ES-I3 (cell line): Measurements from ENCODE around the gene HTT.

ENCODE experiments used
- H3K36me3 ChIP-seq: 2 replicates; pipeline ENCODE4 v1.6.1; 2013; ENCODE audit warnings: mild to moderate bottlenecking, low read length, control low read depth, moderate library complexity; ENCODE audit not compliant: insufficient read depth
- H3K4me1 ChIP-seq: 2 replicates; pipeline ENCODE4 v1.6.1; 2013; ENCODE audit warnings: mild to moderate bottlenecking, control low read depth, low read length; ENCODE audit not compliant: insufficient read depth
- H3K9ac ChIP-seq: 2 replicates; pipeline ENCODE4 v1.6.1; 2013; ENCODE audit warnings: low read depth, mild to moderate bottlenecking, low read length, moderate library complexity
- H3K9me3 ChIP-seq: 2 replicates; pipeline ENCODE4 v1.6.1; 2013; ENCODE audit warnings: mild to moderate bottlenecking, low read length, moderate library complexity; ENCODE audit not compliant: control insufficient read depth, insufficient read depth

Gene HTT

GRCh38 chr4:3284734-3285557 lies 210.5 kb downstream of the HTT start:
- no peaks in the 10 kb centered on the region; the same call in 1 of the 2 replicates for H3K4me1 ChIP-seq
- H3K9ac ChIP-seq = no peak overlapping the region
- no peaks in the 10 kb centered on the region; the same call in 1 of the 2 replicates for H3K9me3 ChIP-seq
- H3K36me3 ChIP-seq = no peaks in the 10 kb centered on the region

DNA sequence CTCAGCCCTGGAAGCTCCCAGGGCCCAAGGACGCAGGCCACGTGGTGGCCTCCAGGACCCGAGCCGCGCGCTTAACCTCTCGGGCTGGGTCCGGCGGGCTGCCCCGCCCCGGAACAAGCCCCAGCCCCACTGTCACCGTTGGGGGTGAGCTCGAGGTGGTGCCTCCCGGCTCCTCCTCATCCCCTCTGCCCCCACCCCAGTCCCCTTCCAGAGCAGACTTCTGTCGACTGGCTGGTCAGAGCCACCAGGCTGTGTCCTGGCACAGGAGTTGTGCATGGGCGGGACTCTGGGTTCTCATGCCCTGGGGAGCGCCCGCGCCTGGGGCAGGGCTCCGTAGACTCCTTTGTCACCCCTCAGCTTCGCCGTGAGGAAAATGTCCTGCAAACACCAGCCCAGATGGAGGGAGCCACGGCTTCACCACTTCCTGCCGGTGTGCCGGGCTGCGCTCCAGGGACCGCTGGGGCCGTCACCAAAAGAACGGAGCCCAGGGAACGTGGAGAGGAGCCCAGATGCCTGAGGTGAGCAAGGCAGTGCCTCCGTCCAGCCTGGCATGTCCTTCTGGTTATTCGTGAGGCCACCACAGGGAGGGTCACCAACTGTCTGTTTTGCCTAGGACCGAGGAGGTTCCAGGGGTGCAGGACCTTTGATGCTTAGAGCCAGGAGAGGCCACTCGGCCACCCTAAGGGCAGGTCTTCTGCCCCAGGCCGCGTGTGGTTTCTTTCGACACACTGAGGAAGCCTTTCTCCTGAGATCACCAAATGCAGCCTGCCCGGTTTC lies 211.3 kb downstream of the HTT start:
- Histone ChIP-seq H3K4me1 (no peaks in the 10 kb centered on the region; the same call in 1 of the 2 replicates), H3K36me3 (no peaks in the 10 kb centered on the region), H3K9ac (no peak overlapping the region), H3K9me3 (no peaks in the 10 kb centered on the region; the same call in 1 of the 2 replicates)

DNA sequence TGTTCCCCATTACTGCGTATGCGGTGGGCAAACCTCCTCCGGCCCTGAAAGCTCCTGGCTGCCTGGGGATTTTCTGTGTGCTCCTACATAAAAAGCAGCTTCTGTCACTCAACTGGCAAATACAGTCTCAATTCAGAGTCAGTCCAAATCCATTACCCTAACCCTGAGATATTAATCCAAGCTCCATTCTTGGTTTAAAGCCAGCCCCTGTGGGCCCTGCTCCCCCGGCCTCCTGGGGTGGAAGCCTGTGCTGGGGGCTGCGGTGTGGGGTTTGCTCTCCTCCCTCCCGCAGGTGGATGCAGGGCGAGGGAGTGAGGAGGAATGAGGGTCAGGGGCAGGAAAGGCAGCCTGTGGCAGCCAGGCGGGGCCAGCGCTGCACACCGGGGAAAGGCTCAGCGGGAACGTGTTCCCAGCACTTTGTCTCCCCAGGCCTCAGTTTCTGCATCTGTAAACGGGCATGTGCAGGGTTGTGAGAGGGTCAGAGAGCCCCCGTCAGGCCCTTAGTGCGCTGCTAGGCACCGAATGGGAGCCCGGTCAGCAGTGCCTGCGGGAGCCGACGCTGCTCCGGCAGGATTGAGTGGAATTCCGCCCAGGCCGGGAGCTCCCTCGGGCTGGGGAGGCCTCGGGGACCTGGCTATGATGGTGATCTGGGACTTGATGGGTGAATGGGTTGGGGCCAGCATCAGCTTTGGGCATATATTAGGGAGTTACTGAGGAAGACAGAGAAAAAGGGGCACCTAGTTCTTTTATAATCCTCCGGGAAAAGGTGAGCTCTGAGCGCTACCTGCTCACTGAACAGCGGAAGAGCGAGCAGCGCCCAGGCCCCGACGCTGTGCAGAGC lies 212.1 kb downstream of the HTT start:
- H3K9ac ChIP-seq = no peak overlapping the region
- H3K9me3 ChIP-seq = no peaks in the 10 kb centered on the region; the same call in 1 of the 2 replicates
- no peaks in the 10 kb centered on the region for H3K36me3 ChIP-seq
- H3K4me1 ChIP-seq = no peaks in the 10 kb centered on the region; the same call in 1 of the 2 replicates

GRCh38 chr4:3287271-3287971 lies 212.9 kb downstream of the HTT start:
- no peak overlapping the region for H3K9ac ChIP-seq
- H3K36me3 ChIP-seq = no peaks in the 10 kb centered on the region
- H3K9me3 ChIP-seq = no peaks in the 10 kb centered on the region
- H3K4me1 ChIP-seq = no peaks in the 10 kb centered on the region; the same call in 1 of the 2 replicates

- Histone ChIP-seq H3K9ac (no peak overlapping the region), H3K9me3 (no peaks in the 10 kb centered on the region), H3K36me3 (no peaks in the 10 kb centered on the region), H3K4me1 (no peaks in the 10 kb centered on the region; the same call in 1 of the 2 replicates)
These were observed 213.6 kb downstream of the HTT start for GRCh38 chr4:3287972-3288570.

DNA sequence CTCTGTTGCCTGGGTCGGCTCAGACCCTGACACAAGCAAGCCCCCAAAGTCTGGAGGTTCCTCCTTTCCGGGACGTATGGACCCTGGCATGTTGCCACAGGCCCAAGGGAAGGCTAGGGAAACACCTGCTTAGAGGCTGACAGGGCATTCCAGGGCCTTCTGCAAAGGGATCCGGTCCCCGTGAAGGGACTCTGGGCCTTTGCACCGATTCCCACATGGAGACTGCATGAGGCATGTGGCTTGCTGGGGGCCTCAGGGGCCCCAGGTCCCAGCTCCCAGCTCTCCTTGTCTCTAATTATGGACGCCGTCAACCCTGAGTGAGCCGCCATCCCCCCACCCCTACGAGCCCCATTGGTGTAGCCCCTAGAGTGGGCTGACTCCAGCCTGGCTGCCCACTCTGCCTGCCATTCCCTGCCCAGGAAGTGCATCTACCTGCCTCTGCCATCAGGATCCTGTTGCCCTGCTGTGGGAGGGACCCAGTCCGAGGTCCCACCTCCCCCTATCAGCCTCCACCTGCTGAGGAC lies 214.2 kb downstream of the HTT start:
- Histone ChIP-seq H3K9me3 (no peaks in the 10 kb centered on the region), H3K9ac (no peak overlapping the region), H3K36me3 (no peaks in the 10 kb centered on the region), H3K4me1 (no peaks in the 10 kb centered on the region; the same call in 1 of the 2 replicates)

- H3K36me3 ChIP-seq = no peaks in the 10 kb centered on the region
- no peak overlapping the region for H3K9ac ChIP-seq
- H3K4me1 ChIP-seq = no peaks in the 10 kb centered on the region; the same call in 1 of the 2 replicates
- H3K9me3 ChIP-seq = no peaks in the 10 kb centered on the region
These were observed 216.0 kb downstream of the HTT start for GRCh38 chr4:3290476-3290875.

DNA sequence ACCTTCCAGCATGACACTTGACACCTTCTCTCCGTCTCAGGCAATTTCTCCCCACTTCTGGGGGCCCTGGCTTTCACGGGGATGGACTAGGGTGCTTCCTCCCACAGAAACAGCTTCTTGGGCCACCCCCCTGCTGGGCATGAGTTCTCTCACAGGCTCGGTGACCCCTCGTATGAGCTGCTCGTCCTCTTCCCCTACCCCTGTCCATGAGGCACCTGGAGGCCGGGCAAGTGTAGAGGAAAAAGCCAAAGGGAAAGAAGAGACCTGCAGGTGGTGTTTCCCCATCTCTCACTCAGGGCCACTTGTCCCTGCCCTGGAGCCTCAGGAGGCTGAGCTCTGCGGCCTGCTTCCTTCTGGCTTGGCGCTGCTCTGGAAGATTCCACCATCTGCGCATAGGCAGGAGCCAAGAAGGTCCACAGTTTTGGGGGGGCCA lies 216.4 kb downstream of the HTT start:
- Histone ChIP-seq H3K36me3 (no peaks in the 10 kb centered on the region), H3K9ac (no peak overlapping the region), H3K9me3 (no peaks in the 10 kb centered on the region), H3K4me1 (no peaks in the 10 kb centered on the region; the same call in 1 of the 2 replicates)

DNA sequence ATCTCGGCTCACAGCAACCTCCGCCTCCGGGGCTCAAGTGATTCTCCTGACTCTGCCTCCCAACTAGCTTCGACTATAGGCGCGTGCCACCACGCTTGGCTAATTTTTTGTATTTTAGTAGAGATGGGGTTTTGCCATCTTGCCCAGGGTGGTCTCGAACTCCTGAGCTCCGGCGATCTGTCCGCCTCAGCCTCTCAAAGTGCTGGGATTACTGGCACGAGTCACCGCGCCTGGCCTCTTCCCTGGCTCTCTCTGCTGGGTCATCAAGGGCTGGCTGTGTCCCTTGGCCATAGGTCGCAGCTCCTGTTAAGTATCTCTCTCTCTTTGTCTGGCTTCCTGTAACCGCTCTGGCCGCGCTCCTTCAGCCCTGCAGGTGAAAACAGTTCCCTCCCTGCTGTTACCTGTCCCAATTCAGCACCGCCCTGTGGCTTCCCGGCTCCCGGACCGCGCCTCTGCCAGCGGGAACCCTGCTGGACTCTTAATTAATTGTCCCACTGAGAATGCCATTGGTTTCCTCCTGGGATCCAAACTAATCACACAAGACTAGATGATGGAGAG lies 217.0 kb downstream of the HTT start:
- Histone ChIP-seq H3K9ac (peak overlapping the region; percentile 88), H3K9me3 (no peaks in the 10 kb centered on the region), H3K4me1 (no peaks in the 10 kb centered on the region; the same call in 1 of the 2 replicates), H3K36me3 (no peaks in the 10 kb centered on the region)

DNA sequence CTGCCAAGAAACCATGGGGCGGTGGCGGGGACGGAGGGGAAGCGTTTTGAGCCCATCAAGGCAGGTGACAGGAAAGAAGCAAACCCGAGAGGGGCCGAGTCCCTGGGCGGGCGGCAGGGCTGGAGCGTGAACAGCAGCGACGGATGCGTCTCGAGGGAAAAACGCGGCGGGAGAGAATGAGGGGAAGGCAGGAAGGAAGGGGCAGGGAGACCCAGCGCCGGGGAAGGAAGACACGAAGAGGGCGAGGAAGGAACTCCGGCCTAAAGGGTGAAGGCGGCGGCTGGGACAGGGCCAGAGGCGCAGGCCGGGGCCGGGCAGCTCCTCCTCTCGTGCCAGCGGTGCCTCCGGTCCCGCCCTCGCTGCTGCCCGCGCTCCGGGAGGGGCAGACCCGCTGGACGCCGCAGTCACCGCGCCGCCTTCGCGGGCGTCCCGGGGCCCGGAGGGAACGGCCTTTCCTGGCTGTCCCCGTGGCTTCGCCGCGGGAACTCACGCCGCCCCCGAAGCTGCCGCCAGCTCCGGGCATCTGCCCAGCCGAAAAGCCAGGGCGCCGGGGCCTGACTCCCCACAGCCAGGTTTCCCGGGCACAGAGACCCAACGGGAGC lies 217.6 kb downstream of the HTT start:
- H3K4me1 ChIP-seq = no peaks in the 10 kb centered on the region; the same call in 1 of the 2 replicates
- H3K9ac ChIP-seq = peak overlapping the region; percentile 88
- no peaks in the 10 kb centered on the region for H3K9me3 ChIP-seq
- H3K36me3 ChIP-seq = no peaks in the 10 kb centered on the region

DNA sequence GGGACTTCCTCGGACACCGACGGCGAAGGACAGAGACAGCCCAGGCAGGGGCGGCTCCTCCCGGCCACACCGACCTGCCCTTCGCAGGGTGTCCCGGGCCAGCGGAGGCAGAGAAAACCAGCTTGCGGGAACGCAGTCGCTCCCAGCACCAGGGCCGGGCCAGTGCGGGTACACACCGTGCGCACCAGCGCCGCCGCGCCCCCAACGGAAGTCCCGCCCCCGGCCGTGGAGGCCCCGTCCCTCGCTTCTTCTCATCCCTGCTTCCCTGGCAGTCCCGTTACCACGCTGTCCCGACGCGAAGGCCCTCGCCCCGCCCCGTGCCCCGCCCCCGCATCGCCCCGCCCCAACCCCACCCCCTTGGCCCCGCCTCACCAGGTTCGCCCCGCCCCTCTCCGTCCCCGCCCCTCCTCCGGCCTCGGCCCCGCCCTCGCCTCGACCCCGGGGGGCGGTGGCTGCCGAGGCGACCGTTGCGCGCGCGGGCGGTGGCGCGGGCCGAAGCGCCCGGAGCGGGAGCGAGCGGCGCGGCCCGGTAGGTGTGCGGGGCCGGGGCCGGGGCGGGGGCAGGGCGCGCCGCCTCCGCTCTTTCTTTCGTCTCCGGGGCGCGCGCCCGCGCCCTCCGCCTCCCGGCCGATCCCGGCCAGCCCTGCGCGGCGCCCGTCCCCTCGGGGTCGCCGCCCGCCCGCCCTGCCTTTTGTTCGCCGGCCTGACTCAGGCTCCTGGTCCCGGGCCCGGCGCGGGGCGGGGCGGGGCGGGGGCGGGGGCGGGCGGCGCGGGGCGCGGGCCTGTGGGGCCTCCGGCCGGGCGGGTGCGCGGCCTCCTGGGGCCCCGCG lies 218.3 kb downstream of the HTT start, which contains the start of gene RGS12:
RGS12 (plus strand) TSS at position 451 of the 830 bp plus-strand sequence. CDS start 23,150 bp downstream, outside the sequence.
- peak within 1 kb of the TSS; percentile 88 for H3K9ac ChIP-seq
- H3K36me3 ChIP-seq = no peaks in the 10 kb centered on the region
- H3K4me1 ChIP-seq = no peaks in the 10 kb centered on the region; the same call in 1 of the 2 replicates
- H3K9me3 ChIP-seq = no peaks in the 10 kb centered on the region
